HepG2 (cell line): Measurements from ENCODE around the gene GRB10. TPM values are rescaled to one million over a fixed set of nuclear protein-coding genes. Genes with fewer than 3 reads are reported as not detected.

Experiments used
- ATAC-seq: fragments of 200-7000 bp; cut with Tn5 transposase; 3 replicates; pipeline ENCODE4 v1.9.1; 2020; ENCODE audit warnings: mild to moderate bottlenecking, moderate library complexity
- BruUV-seq: library from RNA; stranded (reverse); fragments of 400-500 nt; replicated peaks from 2 replicates; lab custom pipeline; 2021; lab: Mats Ljungman, UMichigan
- CTCF ChIA-PET: fragments of 300-600 bp; formaldehyde crosslinking; extraction: SDS; loops from one replicate; lab custom pipeline; 2021; ENCODE audit warnings: low total read pairs, inconsistent platforms, low intra/inter-chr PET ratio; lab: Yijun Ruan, JAX
- POLR2A ChIA-PET: fragments of 350-600 bp; sonication (Branson Sonifier 250); formaldehyde crosslinking; loops from one replicate; lab custom pipeline; 2020; ENCODE audit warnings: antibody characterized with exemption, inconsistent platforms; lab: Yijun Ruan, JAX
- DNase-seq: peaks from one replicate; pipeline ENCODE4 v3.0.0-alpha.2; 2015; ENCODE audit warnings: low spot score
- FAIRE-seq: peaks from 3 replicates; lab custom pipeline; 2011; peaks lifted over from hg19 to GRCh38; lab: Jason Lieb, UNC
- H2AFZ ChIP-seq: one replicate; pipeline ENCODE4 v1.6.1; 2011; ENCODE audit warnings: low read length, inconsistent platforms
- H3K27ac ChIP-seq: fragments of 300-600 bp; 3 replicates; pipeline ENCODE4 v1.8.0; 2011; ENCODE audit warnings: mixed run types, mild to moderate bottlenecking, mixed read lengths, low read length, inconsistent platforms; ENCODE audit not compliant: insufficient read depth; ENCODE audit errors: extremely low read length
- H3K27me3 ChIP-seq, 2 experiments: fragments of 200-600 bp in 1 of 2; 2 replicates in 1 of 2; 3 replicates in 1 of 2; pipeline versions ENCODE4 v1.6.0 to v1.8.0; 2011; ENCODE audit warnings: low read length in 2 of 2, mild to moderate bottlenecking in 2 of 2, moderate library complexity in 2 of 2, inconsistent platforms in 1 of 2; ENCODE audit not compliant: insufficient read depth in 2 of 2, control insufficient read depth in 1 of 2
- H3K36me3 ChIP-seq, 2 experiments: fragments of 200-600 bp in 1 of 2; replicated peaks in 1 of 2; 2 replicates in 1 of 2; 3 replicates in 1 of 2; pipeline versions ENCODE4 v1.5.1 to v1.8.0; 2011; ENCODE audit warnings: low read length in 2 of 2, inconsistent platforms in 1 of 2; ENCODE audit not compliant: insufficient read depth in 2 of 2, control insufficient read depth in 1 of 2
- H3K4me1 ChIP-seq: 2 replicates; pipeline ENCODE4 v1.5.1; 2012; ENCODE audit warnings: low read length, inconsistent platforms; ENCODE audit not compliant: insufficient read depth
- H3K4me2 ChIP-seq: 2 replicates; pipeline ENCODE4 v1.6.0; 2011; ENCODE audit warnings: low read depth, low read length, inconsistent platforms
- H3K4me3 ChIP-seq, 3 experiments: fragments of 200-600 bp in 1 of 3; sonication (generic), shearing (Covaris generic) in 1 of 3; replicated peaks in 1 of 3; 2 replicates each; pipeline ENCODE4 v1.5.1; 2011 to 2016; ENCODE audit warnings: low read length in 3 of 3, inconsistent platforms in 2 of 3, low read depth in 2 of 3, mild to moderate bottlenecking in 2 of 3, control low read depth in 1 of 3, mixed read lengths in 1 of 3; ENCODE audit not compliant: insufficient read depth in 1 of 3
- H3K79me2 ChIP-seq: one replicate; pipeline ENCODE4 v1.6.1; 2011; ENCODE audit warnings: low read length, inconsistent platforms; ENCODE audit not compliant: insufficient read depth
- H3K9ac ChIP-seq: 2 replicates; pipeline ENCODE4 v1.6.0; 2011; ENCODE audit warnings: mild to moderate bottlenecking, low read depth, low read length, inconsistent platforms; ENCODE audit not compliant: insufficient read depth
- H3K9me3 ChIP-seq: 2 replicates; pipeline ENCODE4 v1.5.1; 2012; ENCODE audit warnings: mild to moderate bottlenecking, low read length
- H4K20me1 ChIP-seq: 2 replicates; pipeline ENCODE4 v1.6.0; 2011; ENCODE audit warnings: inconsistent platforms, mild to moderate bottlenecking, low read length, moderate library complexity; ENCODE audit not compliant: insufficient read depth
- ARHGAP35 ChIP-seq: sonication (generic); formaldehyde crosslinking; IDR thresholded peaks from 2 replicates; pipeline ENCODE4 v1.9.0; 2022; ENCODE audit warnings: mild to moderate bottlenecking, inconsistent platforms, moderate library complexity, missing genetic modification reagents, borderline replicate concordance
- GATAD2A ChIP-seq: IDR thresholded peaks from 2 replicates; pipeline ENCODE4 v1.6.1; 2016
- MXI1 ChIP-seq: IDR thresholded peaks from 3 replicates; pipeline ENCODE4 v1.6.1; 2012; ENCODE audit warnings: low read depth, low read length, inconsistent platforms, borderline replicate concordance
- NR2F6 ChIP-seq, 2 experiments: IDR thresholded peaks; 2 replicates each; pipeline ENCODE4 v1.6.1; 2016; ENCODE audit warnings: antibody characterized with exemption in 1 of 2, mild to moderate bottlenecking in 1 of 2
- RXRB ChIP-seq: IDR thresholded peaks from 2 replicates; pipeline ENCODE4 v1.6.1; 2016; ENCODE audit warnings: borderline replicate concordance, missing genetic modification reagents, missing compliant biosample characterization
- SIX4 ChIP-seq: sonication (generic); formaldehyde crosslinking; IDR thresholded peaks from 2 replicates; pipeline ENCODE4 v1.4.0; 2020; ENCODE audit warnings: missing genetic modification reagents
- ZNF296 ChIP-seq: sonication (generic); formaldehyde crosslinking; conservative IDR thresholded peaks from 2 replicates; pipeline ENCODE4 v1.5.0; 2020; ENCODE audit warnings: mild to moderate bottlenecking, missing genetic modification reagents
- ZNF530 ChIP-seq: sonication (generic); formaldehyde crosslinking; IDR thresholded peaks from 2 replicates; pipeline ENCODE4 v1.5.0; 2020; ENCODE audit warnings: low read depth, mild to moderate bottlenecking, missing genetic modification reagents
- ZNF790 ChIP-seq: sonication (generic); formaldehyde crosslinking; IDR thresholded peaks from 2 replicates; pipeline ENCODE4 v1.8.0; 2022; ENCODE audit warnings: missing genetic modification reagents, mild to moderate bottlenecking, borderline replicate concordance
- ZSCAN20 ChIP-seq: sonication (generic); formaldehyde crosslinking; IDR thresholded peaks from 2 replicates; pipeline ENCODE4 v1.4.0; 2020; ENCODE audit warnings: missing genetic modification reagents, mild to moderate bottlenecking, borderline replicate concordance
- whole genome bisulfite sequencing: methylation state at CpG from one replicate; pipeline ENCODE4 v1.1.6; 2017; ENCODE audit warnings: low lambda C conversion rate; 5-methylcytosine and 5-hydroxymethylcytosine counted together
- in situ Hi-C: cut with HindIII; loops from 2 replicates; pipeline ENCODE4 v1.10.0; 2017; ENCODE audit warnings: low pct_unique_long_range_greater_than_20kb; ENCODE audit not compliant: extremely low pct_ligation_motif_present
- intact Hi-C: fragments of 100-400 bp; cut with micrococcal nuclease; formaldehyde crosslinking; loops from one replicate; pipeline ENCODE4 v1.10.0; 2022; ENCODE audit not compliant: unreplicated experiment
- polyA plus RNA-seq, 8 experiments: library from polyadenylated mRNA; depleted of rRNA in 3 of 8; stranded (reverse) in 7 of 8; unstranded in 1 of 8; fragments of >200 nt; fragmentation: Illumina TruSeq in 4 of 8; extraction: Trizol in 4 of 8; gene quantifications; 2 replicates each; pipeline versions ENCODE4 v1.2.1 to v1.2.3, GENCODE V29; 2011 to 2016; ENCODE audit warnings: low read depth in 4 of 8, missing spikeins in 1 of 8, mixed read lengths in 1 of 8; ENCODE audit not compliant: insufficient read depth in 1 of 8
- total RNA-seq, 5 experiments: library from RNA; depleted of rRNA; stranded (reverse); fragments of >200 nt; fragmentation: Illumina TruSeq; extraction: Trizol; gene quantifications; 2 replicates each; pipeline ENCODE4 v1.2.3, GENCODE V29; 2016; ENCODE audit warnings: low read depth in 1 of 5
- TF ChIP-seq, protein P1 (sequence below): sonication (generic); formaldehyde crosslinking; conservative IDR thresholded peaks from 2 replicates; pipeline ENCODE4 v1.4.0; 2020; ENCODE audit warnings: mild to moderate bottlenecking, missing genetic modification reagents, moderate library complexity
- TF ChIP-seq, protein P2 (sequence below): sonication (generic); formaldehyde crosslinking; IDR thresholded peaks from 2 replicates; pipeline ENCODE4 v1.4.0; 2020; ENCODE audit warnings: missing genetic modification reagents, borderline replicate concordance

Gene GRB10
- total and polyA plus RNA-seq, 2 of the 13 experiments (the other 11 are each of a cell fraction or from before 2014, with no cell fraction given): 4.0 to 6.8 TPM

DNA sequence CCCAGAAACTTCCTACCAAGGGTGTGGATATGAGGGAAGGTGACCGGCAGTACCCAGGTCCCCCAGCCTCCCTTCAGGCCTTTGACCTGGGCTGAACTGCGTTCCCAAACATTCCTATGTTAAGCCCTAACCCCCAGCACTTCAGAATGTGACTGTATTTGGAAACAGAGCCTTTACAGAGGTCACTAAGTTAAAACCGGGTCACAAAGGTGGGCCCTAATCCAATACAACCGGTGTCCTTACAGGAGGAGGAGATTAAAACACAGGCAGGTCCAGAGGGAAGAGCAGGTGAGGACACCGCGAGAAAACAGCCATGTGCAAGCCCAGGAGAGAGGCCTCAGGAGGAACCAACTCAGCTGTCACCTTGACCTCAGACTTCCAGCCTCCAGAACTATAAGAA is 28.0 kb downstream of the GRB10 start:
- ChIA-PET POLR2A (no interaction called here), CTCF (no interaction called here)
- 14% methylated on average over 6 of the region's 6 CpGs for WGBS
- in situ Hi-C loops: no loop called here
- TF ChIP-seq ARHGAP35 (CRISPR knock-in tag) (no peak), NR2F6 (IDR thresholded peaks at IDR 0.05) (0 out of 2 replicates have a peak, but pooled peaks have one; percentile 25), NR2F6 (CRISPR knock-in tag; IDR thresholded peaks at IDR 0.05) (no peak), SIX4 (CRISPR knock-in tag) (no peak), ZNF530 (CRISPR knock-in tag) (no peak), RXRB (CRISPR knock-in tag) (peak; percentile 6; the same call in 1 of the 2 replicates), MXI1 (no peak), GATAD2A (CRISPR knock-in tag) (no peak), ZNF790 (CRISPR knock-in tag) (no peak), ZSCAN20 (no peak), ZNF296 (no peak)
- TF ChIP-seq, protein P1, sequence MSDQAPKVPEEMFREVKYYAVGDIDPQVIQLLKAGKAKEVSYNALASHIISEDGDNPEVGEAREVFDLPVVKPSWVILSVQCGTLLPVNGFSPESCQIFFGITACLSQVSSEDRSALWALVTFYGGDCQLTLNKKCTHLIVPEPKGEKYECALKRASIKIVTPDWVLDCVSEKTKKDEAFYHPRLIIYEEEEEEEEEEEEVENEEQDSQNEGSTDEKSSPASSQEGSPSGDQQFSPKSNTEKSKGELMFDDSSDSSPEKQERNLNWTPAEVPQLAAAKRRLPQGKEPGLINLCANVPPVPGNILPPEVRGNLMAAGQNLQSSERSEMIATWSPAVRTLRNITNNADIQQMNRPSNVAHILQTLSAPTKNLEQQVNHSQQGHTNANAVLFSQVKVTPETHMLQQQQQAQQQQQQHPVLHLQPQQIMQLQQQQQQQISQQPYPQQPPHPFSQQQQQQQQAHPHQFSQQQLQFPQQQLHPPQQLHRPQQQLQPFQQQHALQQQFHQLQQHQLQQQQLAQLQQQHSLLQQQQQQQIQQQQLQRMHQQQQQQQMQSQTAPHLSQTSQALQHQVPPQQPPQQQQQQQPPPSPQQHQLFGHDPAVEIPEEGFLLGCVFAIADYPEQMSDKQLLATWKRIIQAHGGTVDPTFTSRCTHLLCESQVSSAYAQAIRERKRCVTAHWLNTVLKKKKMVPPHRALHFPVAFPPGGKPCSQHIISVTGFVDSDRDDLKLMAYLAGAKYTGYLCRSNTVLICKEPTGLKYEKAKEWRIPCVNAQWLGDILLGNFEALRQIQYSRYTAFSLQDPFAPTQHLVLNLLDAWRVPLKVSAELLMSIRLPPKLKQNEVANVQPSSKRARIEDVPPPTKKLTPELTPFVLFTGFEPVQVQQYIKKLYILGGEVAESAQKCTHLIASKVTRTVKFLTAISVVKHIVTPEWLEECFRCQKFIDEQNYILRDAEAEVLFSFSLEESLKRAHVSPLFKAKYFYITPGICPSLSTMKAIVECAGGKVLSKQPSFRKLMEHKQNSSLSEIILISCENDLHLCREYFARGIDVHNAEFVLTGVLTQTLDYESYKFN (CRISPR knock-in tag): 0 out of 2 replicates have a peak, but pooled peaks have one; percentile 21
- TF ChIP-seq, protein P2, sequence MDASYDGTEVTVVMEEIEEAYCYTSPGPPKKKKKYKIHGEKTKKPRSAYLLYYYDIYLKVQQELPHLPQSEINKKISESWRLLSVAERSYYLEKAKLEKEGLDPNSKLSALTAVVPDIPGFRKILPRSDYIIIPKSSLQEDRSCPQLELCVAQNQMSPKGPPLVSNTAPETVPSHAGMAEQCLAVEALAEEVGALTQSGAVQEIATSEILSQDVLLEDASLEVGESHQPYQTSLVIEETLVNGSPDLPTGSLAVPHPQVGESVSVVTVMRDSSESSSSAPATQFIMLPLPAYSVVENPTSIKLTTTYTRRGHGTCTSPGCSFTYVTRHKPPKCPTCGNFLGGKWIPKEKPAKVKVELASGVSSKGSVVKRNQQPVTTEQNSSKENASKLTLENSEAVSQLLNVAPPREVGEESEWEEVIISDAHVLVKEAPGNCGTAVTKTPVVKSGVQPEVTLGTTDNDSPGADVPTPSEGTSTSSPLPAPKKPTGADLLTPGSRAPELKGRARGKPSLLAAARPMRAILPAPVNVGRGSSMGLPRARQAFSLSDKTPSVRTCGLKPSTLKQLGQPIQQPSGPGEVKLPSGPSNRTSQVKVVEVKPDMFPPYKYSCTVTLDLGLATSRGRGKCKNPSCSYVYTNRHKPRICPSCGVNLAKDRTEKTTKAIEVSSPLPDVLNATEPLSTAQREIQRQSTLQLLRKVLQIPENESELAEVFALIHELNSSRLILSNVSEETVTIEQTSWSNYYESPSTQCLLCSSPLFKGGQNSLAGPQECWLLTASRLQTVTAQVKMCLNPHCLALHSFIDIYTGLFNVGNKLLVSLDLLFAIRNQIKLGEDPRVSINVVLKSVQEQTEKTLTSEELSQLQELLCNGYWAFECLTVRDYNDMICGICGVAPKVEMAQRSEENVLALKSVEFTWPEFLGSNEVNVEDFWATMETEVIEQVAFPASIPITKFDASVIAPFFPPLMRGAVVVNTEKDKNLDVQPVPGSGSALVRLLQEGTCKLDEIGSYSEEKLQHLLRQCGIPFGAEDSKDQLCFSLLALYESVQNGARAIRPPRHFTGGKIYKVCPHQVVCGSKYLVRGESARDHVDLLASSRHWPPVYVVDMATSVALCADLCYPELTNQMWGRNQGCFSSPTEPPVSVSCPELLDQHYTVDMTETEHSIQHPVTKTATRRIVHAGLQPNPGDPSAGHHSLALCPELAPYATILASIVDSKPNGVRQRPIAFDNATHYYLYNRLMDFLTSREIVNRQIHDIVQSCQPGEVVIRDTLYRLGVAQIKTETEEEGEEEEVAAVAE: no peak
- Histone ChIP-seq H3K4me3 (no peak overlapping the region), H3K4me2 (peak overlapping the region; percentile 24; the same call in 1 of the 2 replicates), H3K79me2 (no peaks in the 10 kb centered on the region), H3K9me3 (no peaks in the 10 kb centered on the region), H3K27ac (no peak overlapping the region), H2AFZ (no peak overlapping the region), H4K20me1 (no peaks in the 10 kb centered on the region), H3K36me3 (no peaks in the 10 kb centered on the region), H3K27me3 (no peaks in the 10 kb centered on the region), H3K4me1 (peaks cover 49% of the 10 kb centered on the region), H3K9ac (no peak overlapping the region)
- DNase-seq (peak; percentile 7), ATAC-seq (peak; percentile 54), FAIRE-seq (no peak)
- BruUV-seq: no TSS peak
- intact Hi-C loops: no loop called here
